Lower lobe of right lung (tissue), 2 donors: ENCODE data around the gene COL5A1. TPM values are rescaled to one million over a fixed set of nuclear protein-coding genes. Genes with fewer than 3 reads are reported as not detected.

Experiments used
- ATAC-seq, 2 donors: fragments of 200-7000 bp; cut with Tn5 transposase; one replicate each; pipeline ENCODE4 v1.9.1; 2020 to 2022; ENCODE audit warnings: mild to moderate bottlenecking in 2 of 2, moderate library complexity in 2 of 2
- DNase-seq: peaks from one replicate; pipeline ENCODE4 v3.0.0-alpha.2; 2020
- H3K27ac ChIP-seq: fragments of 200-600 bp; one replicate; pipeline ENCODE4 v1.8.0; 2022
- H3K27me3 ChIP-seq: fragments of 200-600 bp; one replicate; pipeline ENCODE4 v1.8.0; 2022; ENCODE audit warnings: low read depth
- H3K36me3 ChIP-seq: fragments of 200-600 bp; one replicate; pipeline ENCODE4 v1.8.0; 2022; ENCODE audit warnings: mild to moderate bottlenecking
- H3K4me1 ChIP-seq: fragments of 200-600 bp; one replicate; pipeline ENCODE4 v1.8.0; 2022
- H3K4me3 ChIP-seq: fragments of 200-600 bp; one replicate; pipeline ENCODE4 v1.8.0; 2022; ENCODE audit warnings: mild to moderate bottlenecking
- H3K9me3 ChIP-seq: fragments of 200-600 bp; one replicate; pipeline ENCODE4 v1.8.0; 2022
- intact Hi-C: fragments of 100-400 bp; cut with DNase I; formaldehyde crosslinking; loops from one replicate; pipeline ENCODE4 v1.11.0; 2022
- total RNA-seq: library from RNA; stranded (reverse); fragmentation: NEBNext Ultra II Directional; extraction: Animal tissue kit (Norgen Biotek cat#: 25700); gene quantifications from one replicate; pipeline ENCODE4 v1.2.1, GENCODE V29; 2021
- TF ChIP-seq, protein P1 (sequence below): fragments of 200-600 bp; IDR thresholded peaks from one replicate; pipeline ENCODE4 v1.8.0; 2022; ENCODE audit warnings: antibody characterized with exemption, mild to moderate bottlenecking
- donor health status: DM: no; HTN: yes; CAD: no; lungs with severe emphysema.

The COL5A1 gene
- total RNA-seq, 1 donor from 2014 or later = 29.0 TPM

DNA sequence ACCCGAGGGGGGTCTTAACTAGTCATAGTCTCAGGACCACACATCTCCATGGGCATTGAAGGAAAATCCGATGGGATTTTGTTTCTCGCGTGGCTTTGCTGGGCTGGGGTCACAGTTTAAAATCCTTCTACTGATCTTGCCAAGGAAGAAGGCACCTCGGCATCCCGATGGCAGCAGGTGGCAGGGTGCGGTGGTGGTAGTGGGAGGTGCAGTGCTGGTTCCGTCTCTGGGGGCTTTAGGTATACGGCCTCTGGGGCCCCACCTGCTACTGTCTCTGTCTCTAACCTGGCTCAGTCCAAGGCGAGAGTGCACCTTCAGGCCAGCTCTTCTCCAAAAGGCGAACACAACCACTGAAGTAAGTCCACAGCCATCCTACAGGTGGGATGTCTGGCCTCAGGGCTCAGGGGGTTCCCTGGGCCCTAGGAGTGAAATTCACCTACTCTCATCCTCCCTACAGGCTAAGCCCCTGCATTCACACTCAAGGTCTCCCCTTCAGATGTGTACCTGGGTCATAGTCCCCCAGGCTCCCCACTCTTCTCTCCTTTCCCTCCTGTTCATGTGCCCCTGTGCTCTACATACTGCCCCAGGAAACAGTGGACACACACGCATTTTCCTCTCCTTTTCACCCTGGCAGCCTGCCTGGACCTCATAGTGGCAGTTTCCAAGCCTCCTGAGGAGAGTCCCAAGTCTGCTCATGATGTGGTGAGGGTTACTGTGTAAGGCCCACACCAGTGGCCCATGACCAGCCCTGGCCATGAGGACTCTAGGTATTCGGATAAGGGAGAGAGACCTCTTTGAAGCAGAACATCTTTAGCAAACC, 238.3 kb downstream of the COL5A1 start:
- DNase-seq = no peak
- H3K4me3 ChIP-seq = no peak overlapping the region
- peaks cover 9% of the 10 kb centered on the region for H3K27me3 ChIP-seq
- H3K27ac ChIP-seq = no peak overlapping the region
- ATAC-seq = no peak
- H3K9me3 ChIP-seq = no peaks in the 10 kb centered on the region
- no peaks in the 10 kb centered on the region for H3K36me3 ChIP-seq
- H3K4me1 ChIP-seq = no peaks in the 10 kb centered on the region
- TF ChIP-seq, protein P1, sequence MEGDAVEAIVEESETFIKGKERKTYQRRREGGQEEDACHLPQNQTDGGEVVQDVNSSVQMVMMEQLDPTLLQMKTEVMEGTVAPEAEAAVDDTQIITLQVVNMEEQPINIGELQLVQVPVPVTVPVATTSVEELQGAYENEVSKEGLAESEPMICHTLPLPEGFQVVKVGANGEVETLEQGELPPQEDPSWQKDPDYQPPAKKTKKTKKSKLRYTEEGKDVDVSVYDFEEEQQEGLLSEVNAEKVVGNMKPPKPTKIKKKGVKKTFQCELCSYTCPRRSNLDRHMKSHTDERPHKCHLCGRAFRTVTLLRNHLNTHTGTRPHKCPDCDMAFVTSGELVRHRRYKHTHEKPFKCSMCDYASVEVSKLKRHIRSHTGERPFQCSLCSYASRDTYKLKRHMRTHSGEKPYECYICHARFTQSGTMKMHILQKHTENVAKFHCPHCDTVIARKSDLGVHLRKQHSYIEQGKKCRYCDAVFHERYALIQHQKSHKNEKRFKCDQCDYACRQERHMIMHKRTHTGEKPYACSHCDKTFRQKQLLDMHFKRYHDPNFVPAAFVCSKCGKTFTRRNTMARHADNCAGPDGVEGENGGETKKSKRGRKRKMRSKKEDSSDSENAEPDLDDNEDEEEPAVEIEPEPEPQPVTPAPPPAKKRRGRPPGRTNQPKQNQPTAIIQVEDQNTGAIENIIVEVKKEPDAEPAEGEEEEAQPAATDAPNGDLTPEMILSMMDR = no peak
- intact Hi-C loops = no loop called here

- H3K9me3 ChIP-seq = no peaks in the 10 kb centered on the region
- DNase-seq (no peak), ATAC-seq (no peak)
- no peaks in the 10 kb centered on the region for H3K36me3 ChIP-seq
- H3K27ac ChIP-seq = no peak within 1 kb of the TSS
- H3K4me1 ChIP-seq = no peaks in the 10 kb centered on the region
- TF ChIP-seq, protein P1 = no peak
- peaks cover 9% of the 10 kb centered on the region for H3K27me3 ChIP-seq
- no peak within 1 kb of the TSS for H3K4me3 ChIP-seq
- intact Hi-C loops = no loop called here
These were observed 239.1 kb downstream of the COL5A1 start, which contains the start of gene FCN2 for GRCh38 chr9:134880484-134881312. Gene FCN2 (plus strand): TSS chr9:134880810. CDS start chr9:134880822, 12 bp downstream.

DNA sequence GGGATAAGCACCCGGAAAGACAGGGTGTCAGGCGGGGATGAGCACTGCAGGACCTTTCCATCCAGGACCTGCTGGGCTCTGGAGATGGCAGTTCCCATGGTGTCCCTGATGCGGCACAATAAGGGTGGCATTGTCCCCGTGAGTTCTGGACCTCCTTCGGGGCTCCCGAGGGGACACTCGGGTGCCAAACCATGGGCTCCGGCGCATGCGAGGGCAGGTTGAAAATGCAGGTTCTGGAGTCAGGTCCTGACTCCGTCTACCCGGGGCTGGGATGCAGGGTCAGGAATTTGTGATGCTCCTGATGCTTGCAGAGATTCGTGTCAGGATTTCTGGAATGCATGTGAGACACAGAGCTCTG, 239.7 kb downstream of the COL5A1 start:
- TF ChIP-seq, protein P1 = no peak
- Histone ChIP-seq H3K27ac (no peak overlapping the region), H3K4me1 (no peaks in the 10 kb centered on the region), H3K36me3 (no peaks in the 10 kb centered on the region), H3K9me3 (no peaks in the 10 kb centered on the region), H3K4me3 (no peak overlapping the region), H3K27me3 (peaks cover 9% of the 10 kb centered on the region)
- intact Hi-C loops = no loop called here
- ATAC-seq = no peak
- DNase-seq = no peak

DNA sequence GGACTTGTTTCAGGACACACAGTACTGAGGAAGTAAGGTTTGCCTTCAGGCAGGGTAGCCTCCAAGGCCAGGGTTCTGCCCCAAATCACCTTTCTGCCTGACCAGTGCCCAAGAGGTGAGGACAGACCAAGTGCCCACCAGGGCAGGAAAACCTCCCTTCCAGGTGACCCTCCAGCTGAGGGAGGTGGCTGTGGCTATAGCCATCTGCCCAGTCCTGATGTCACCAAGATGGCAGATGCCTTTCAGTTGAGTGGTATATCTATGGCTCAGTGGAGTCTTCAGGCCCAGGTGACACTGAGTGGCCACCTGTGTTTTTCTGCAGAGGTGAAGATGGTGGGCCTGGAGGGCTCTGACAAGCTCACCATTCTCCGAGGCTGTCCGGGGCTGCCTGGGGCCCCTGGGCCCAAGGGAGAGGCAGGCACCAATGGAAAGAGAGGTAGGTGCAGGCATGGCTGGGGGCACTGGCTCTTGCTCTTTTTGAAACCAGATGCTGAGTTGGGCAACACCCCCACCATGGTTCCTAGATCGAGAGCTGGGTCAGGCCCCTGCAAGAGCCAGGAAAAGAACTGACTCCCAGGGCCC, 240.7 kb downstream of the COL5A1 start:
- ATAC-seq = no peak
- H3K4me3 ChIP-seq = no peak overlapping the region
- no peaks in the 10 kb centered on the region for H3K36me3 ChIP-seq
- no peaks in the 10 kb centered on the region for H3K9me3 ChIP-seq
- intact Hi-C loops = no loop called here
- H3K27ac ChIP-seq = no peak overlapping the region
- TF ChIP-seq, protein P1 = no peak
- peaks cover 9% of the 10 kb centered on the region for H3K27me3 ChIP-seq
- DNase-seq = no peak
- no peaks in the 10 kb centered on the region for H3K4me1 ChIP-seq

GRCh38 chr9:134883040-134883782, 241.6 kb downstream of the COL5A1 start:
- TF ChIP-seq, protein P1 = no peak
- Histone ChIP-seq H3K4me1 (no peaks in the 10 kb centered on the region), H3K36me3 (no peaks in the 10 kb centered on the region), H3K4me3 (no peak overlapping the region), H3K9me3 (no peaks in the 10 kb centered on the region), H3K27me3 (peaks cover 9% of the 10 kb centered on the region), H3K27ac (no peak overlapping the region)
- DNase-seq (no peak), ATAC-seq (no peak)
- intact Hi-C loops = no loop called here
